GM19240 (cell line): Measurements from ENCODE around the gene THBD.

Source experiments
- DNase-seq: peaks from one replicate; pipeline ENCODE4 v3.0.0; 2011; ENCODE audit warnings: low spot score; ENCODE audit not compliant: insufficient read length

THBD gene

DNA sequence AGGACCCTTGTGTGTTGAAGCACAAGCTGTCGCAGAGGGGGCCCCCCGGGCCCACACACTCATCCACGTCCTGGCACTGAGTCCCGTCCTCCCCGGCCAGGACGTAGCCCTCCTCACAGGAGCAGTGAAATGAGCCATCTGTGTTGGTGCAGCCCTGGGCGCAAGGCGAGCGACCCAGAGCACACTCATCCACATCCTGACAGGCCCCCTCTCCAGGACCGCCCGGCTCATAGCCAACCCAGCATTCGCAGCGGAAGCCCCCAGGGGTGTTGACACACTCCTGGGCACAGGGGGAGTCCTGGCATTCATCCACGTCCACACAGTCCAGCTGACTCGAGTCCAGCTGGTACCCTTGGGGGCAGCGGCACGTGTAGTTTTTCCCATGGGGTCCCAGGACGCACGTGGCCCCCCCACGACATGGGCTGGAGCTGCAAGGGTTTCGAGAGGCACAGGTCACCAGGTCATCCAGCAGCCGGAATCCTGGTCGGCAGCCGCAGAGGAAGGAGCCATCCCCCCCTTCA, 35.4 kb upstream of the THBD start:
- no peak for DNase-seq

DNA sequence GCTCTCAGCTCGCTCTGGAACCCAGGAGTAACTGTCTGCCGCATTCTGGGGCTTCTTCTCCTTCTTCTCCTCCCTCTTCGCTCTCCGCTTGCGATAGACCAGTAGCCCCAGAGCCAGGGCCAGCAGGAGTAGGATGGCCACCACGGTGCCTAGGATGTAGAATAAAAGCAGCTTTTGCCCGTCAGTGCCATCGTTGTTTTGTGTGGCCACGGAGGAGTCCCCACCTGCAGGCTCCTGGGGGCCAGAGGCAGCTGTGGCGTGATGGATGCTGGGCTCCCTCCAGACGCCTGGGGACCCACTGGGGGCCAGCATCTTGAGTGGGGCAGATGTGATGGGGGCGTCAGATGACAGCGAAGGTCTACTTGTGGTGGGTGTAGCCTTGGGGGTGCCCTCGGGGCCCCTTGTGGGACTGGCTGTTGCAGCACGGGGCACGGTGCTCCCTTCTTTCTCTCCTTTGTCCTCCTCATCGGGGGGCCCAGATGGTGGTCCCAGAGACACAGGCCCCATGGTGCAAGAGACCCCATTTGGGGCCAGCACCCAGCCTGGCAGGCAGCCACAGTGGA, 34.9 kb upstream of the THBD start:
- no peak for DNase-seq

- DNase-seq, result no peak
Observed at GRCh38 chr20:23083553-23084220, 34.2 kb upstream of the THBD start.

- DNase-seq, result no peak
Observed at GRCh38 chr20:23082846-23083552, 33.5 kb upstream of the THBD start.

DNA sequence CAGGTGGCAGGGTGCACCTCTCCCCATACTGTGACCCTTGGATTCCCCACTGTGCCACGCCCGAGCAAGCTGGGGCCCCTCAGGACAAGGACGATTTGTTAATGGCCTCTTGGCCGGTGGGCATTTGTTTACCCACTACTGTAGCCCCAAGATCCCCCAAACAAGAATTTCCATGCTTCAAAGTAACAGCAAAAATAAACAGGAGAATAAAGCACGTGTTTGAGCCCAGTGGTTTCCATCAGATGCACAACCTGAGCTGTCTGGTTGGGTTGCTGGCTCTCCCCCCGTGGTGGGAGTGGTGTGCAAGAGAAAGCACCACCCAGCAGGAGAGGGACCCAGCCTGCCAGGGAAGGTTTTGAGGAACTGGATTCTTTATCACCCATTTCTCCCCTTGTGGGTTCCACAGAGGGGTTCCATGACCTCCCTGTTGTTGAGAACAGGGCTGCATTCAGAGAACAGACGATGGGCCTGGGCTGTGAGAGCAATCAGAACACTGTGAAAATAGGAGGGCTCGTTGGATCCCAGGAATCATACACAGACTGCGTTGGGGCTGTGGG, 31.9 kb upstream of the THBD start:
- DNase-seq, result no peak

DNA sequence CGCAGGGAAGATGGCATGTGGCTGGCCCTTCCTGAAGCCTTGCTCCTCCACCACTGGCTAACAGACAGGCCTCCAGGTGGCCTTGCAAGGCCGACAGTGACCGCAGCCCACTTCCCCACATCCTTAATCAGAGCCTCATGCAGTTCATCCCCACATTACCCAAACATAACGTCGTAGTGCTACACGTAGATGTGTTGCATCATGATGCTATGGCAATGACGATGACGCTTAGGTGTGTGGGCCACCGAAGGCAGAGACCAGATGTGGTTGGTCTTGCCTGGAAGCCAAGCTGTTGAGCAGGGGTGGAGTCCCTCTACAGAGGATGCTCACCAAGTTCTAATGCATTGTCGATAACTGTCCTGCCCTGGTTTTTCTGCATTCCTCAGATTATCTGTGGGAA, 31.0 kb upstream of the THBD start:
- DNase-seq, result no peak

GRCh38 chr20:23079926-23080325, 30.5 kb upstream of the THBD start:
- no peak for DNase-seq

GRCh38 chr20:23079016-23079351, 29.5 kb upstream of the THBD start:
- DNase-seq, result no peak

- DNase-seq, result no peak
Observed at GRCh38 chr20:23078351-23079015, 29.0 kb upstream of the THBD start.

GRCh38 chr20:23077277-23077676, 27.8 kb upstream of the THBD start:
- no peak for DNase-seq

DNA sequence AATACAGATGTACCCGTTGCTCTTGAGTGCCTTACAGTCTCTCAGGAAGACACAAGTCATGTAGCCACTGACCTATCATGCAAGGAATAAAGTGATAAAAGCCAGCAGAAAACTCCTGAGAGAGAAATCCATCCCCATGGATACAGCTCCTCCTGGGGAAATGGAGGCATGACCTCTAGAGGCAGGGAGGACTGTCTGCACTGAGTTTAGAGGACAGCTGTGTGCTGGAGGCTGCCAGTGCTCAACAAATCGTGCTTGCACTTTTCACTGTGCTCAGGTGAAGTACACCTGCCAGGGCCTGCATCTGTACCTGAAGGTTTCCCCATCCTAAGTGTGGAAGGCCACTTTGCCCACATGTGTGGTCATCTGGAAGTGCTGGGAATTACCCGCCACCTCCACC, 24.6 kb upstream of the THBD start:
- no peak for DNase-seq

GRCh38 chr20:23072892-23073586, 23.6 kb upstream of the THBD start:
- no peak for DNase-seq

GRCh38 chr20:23071996-23072395, 22.5 kb upstream of the THBD start:
- no peak for DNase-seq

- DNase-seq, result no peak
Observed at GRCh38 chr20:23071398-23071797, 21.9 kb upstream of the THBD start.

DNA sequence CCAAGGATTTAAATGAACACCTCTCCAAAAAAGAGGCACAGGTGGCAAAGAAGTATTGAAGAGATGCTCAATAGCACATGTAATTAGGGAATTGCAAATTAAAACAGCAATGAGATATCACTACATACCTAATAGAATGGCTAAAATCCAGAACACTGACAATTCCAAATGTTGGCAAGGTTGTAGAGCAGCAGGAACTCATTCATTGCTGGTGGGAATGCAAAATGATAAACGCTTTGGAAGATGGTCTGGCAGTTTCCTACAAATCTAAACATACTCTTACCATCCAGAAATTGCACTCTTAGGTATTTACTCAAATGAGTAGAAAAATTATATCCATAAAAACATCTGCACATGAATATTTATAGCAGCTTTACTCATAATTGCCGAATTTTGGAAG, 19.6 kb upstream of the THBD start:
- no peak for DNase-seq

DNA sequence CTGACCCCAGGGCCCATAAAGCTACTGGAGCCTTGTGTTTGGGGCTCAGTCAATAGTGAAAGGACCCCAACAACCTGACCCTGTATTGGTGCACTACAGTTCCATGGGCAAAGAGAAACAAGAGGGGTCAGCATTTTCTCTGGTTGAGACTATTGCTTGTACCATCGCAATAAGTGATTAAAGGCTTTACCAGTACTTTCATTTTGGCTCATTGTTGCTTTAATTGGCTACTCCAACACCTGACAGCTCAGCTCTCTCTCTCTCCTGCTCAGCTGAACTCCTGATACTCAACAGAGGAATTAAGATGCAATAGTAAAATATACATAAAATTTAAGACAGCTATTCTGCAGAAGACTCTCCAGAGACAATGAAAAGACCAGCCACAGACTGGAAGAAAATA, 18.8 kb upstream of the THBD start:
- DNase-seq, result no peak

DNA sequence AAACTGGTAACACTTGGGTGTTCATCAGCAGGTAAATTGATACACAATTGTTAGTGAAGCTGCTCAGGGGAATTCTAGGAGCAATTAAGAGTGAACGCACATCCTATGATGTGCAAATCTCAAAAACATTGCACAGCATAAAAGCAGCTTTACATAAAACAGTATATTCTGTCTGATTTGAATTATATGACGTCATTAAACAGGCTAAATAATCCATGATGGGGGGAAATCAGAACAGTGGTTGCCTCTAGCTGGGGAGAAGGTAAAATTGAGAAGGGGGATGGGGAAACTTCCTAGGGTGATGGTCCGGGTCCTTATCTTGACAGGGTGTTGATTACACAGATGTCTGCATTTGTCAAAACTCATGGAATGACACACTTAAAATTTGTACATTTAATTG, 17.3 kb upstream of the THBD start:
- DNase-seq, result no peak

- no peak for DNase-seq
Observed at GRCh38 chr20:23065266-23066201, 16.1 kb upstream of the THBD start.

- DNase-seq, result no peak
Observed at GRCh38 chr20:23063581-23063980, 14.1 kb upstream of the THBD start.

DNA sequence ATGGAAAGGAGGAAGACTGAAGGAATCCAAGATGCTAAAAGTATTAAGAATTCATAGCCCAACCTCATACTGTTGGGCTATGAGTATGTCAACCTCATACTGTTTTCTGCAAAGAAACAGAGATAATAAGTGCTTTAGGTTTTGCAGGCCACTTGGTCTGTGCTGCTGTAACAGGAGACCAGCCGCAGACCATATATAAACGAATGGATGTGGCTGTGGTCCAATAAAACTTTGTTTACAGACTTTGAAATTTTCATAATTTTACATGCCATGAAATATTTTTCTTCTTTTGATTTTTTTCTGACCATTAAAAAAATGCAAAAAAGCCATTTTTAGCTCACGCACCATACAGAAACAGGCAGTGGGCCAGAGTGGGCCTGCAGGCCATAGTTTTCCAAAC, 13.7 kb upstream of the THBD start:
- DNase-seq, result no peak
